ENCODE results near the gene SLC6A9. TPM values are rescaled to one million over a fixed set of nuclear protein-coding genes. Genes with fewer than 3 reads are reported as not detected.

The SLC6A9 gene
- total RNA-seq, 2 donors from 2014 or later = 0.87 to 2.8 TPM

DNA sequence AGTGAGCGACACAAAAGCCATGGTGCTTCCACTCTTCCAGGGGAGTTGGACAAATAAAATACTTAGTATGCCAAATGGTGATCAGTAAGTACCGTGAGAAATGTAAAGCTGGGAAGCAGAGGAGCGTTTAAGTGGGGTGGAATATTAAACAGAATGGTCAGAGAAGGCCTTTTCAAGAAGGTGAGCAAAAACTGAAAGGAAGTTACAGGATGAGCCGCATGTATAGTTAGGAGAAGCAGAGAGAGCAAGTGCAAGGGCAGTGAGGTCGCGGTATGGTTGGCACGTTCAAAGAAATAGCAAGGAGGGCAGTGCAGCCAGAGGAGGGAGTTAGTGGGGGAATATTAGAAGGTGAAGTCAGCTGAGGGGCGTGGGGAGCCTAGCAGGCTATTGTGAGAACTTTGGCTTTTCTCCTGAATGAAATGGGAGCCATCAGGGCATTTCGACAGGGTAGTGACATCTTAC, 57.2 kb downstream of the SLC6A9 start:
- ATAC-seq (replicated peaks) = no peak
- Mint-ChIP-seq H3K4me1 (peaks cover 37% of the 10 kb centered on the region), H3K9me3 (no peaks in the 10 kb centered on the region), H3K27ac (peak overlapping the region; percentile 93), H3K4me3 (peak overlapping the region; percentile 97), H3K27me3 (no peaks in the 10 kb centered on the region), H3K36me3 (ENCODE audit: low read depth) (peaks cover 66% of the 10 kb centered on the region)

DNA sequence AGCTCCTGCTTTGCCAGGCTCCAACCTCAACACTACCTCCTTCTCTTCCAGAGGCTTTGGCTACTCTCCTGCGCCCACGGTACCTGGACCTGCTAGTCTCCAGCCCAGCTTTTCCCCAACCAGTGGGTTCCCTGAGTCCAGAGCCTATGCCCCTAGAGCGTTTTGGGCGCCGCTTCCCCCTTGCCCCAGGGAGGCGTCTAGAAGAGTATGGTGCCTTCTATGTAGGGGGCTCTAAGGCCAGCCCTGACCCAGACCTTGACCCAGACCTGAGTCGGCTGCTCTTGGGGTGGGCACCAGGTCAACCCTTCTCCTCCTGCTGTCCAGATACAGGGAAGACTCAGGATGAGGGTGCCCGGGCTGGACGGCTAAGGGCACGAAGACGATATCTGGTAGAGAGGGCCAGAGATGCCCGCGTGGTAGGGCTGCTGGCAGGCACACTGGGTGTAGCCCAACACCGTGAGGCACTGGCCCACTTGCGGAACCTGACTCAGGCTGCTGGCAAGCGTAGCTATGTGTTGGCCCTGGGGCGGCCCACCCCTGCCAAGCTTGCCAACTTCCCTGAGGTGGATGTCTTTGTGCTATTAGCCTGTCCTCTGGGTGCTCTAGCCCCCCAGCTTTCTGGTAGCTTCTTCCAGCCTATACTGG, 59.8 kb downstream of the SLC6A9 start:
- Mint-ChIP-seq H3K27ac (no peak overlapping the region), H3K27me3 (no peaks in the 10 kb centered on the region)

DNA sequence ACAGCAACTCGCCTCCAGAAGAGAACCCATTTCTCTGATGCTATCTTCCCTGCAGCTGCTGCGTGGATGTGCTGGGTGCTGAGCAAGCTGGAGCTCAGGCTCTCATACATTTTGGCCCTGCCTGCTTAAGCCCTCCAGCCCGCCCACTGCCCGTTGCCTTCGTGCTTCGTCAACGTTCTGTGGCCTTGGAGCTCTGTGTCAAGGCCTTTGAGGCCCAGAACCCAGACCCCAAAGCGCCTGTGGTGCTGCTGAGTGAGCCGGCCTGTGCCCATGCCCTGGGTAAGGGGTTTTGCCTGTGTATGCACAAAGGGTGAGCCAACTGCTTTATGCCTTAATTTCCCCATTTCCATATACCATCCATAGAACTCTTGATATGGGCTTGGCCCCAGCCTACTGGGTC, 60.4 kb downstream of the SLC6A9 start:
- H3K4me3 Mint-ChIP-seq = peak overlapping the region; percentile 92

More for the DNA sequence above, 59.8 kb downstream of the SLC6A9 start:
- Mint-ChIP-seq H3K4me1 (peaks cover 17% of the 10 kb centered on the region), H3K36me3 (ENCODE audit: low read depth) (peaks cover 43% of the 10 kb centered on the region), H3K4me3 (peak overlapping the region; percentile 92), H3K9me3 (no peaks in the 10 kb centered on the region)
- ATAC-seq (replicated peaks) = no peak

DNA sequence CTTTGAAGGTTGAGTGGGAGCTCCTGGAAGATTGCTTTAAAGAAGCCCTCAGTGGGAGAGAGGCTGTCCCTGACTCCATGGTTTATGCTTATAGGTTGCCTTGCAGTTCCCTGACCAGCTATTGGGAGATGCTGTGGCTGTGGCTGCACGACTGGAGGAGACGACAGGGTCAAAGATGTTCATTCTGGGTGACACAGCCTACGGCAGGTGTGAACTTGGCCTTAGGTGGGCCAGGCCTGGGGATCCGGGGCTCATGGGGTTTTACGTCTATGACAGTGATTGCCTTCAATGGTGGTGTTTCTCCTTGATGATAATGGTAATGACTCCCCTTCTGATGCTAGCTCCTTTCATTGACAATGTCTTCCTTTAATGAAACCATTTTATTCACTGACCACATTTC, 60.8 kb downstream of the SLC6A9 start:
- Mint-ChIP-seq H3K27ac (peak overlapping the region; percentile 86), H3K9me3 (no peaks in the 10 kb centered on the region), H3K27me3 (no peaks in the 10 kb centered on the region), H3K36me3 (ENCODE audit: low read depth) (peaks cover 35% of the 10 kb centered on the region), H3K4me3 (peak overlapping the region; percentile 92), H3K4me1 (peaks cover 13% of the 10 kb centered on the region)
- no peak for ATAC-seq (replicated peaks)

More for the DNA sequence above, 60.4 kb downstream of the SLC6A9 start:
- Mint-ChIP-seq H3K27ac (peak overlapping the region; percentile 86), H3K36me3 (ENCODE audit: low read depth) (peaks cover 38% of the 10 kb centered on the region), H3K4me1 (peaks cover 13% of the 10 kb centered on the region), H3K9me3 (no peaks in the 10 kb centered on the region), H3K27me3 (no peaks in the 10 kb centered on the region)
- ATAC-seq (replicated peaks) = no peak

DNA sequence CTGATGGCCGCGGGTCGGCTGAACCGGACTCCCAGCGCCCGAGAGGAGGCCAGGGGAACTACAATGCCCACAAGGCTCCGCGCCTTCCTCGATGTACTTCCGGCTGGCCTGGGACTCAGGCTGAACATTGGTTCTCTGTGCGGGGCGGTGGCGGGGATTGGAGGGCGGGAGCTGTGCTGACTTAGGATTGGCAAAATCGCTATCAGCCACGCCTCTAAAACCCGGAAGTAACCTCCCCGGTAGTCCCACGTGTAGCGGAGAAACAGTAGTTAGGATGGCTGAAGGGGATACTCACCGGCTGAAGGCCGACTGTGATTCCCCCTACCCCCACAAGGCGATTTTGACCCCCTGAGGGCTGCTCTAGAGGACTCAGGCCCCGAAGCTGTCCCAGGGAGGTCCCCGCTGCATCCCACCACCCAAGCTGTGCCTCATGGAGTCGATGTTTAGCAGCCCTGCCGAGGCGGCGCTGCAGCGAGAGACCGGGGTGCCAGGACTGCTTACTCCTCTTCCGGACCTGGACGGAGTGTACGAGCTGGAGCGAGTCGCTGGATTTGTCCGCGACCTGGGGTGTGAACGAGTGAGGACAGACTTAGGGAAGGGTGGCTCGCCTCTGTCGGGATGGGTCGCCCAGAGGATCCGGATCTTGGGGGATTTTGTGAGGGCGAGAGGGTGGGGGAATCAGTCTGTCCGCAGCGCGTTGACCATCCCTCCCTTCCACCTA, 61.4 kb downstream of the SLC6A9 start, which contains the start of gene DPH2:
DPH2 (plus strand) TSS at position 265 of the 721 bp plus-strand sequence; CDS start at position 431, 166 bp downstream.
- peaks cover 13% of the 10 kb centered on the region for H3K4me1 Mint-ChIP-seq
- H3K27me3 Mint-ChIP-seq = no peaks in the 10 kb centered on the region
- ATAC-seq (replicated peaks) = peak; percentile 94
- peaks cover 35% of the 10 kb centered on the region for H3K36me3 Mint-ChIP-seq (ENCODE audit: low read depth)
- H3K4me3 Mint-ChIP-seq = peak within 1 kb of the TSS; percentile 92
- H3K27ac Mint-ChIP-seq = peak within 1 kb of the TSS; percentile 86
- H3K9me3 Mint-ChIP-seq = no peaks in the 10 kb centered on the region

DNA sequence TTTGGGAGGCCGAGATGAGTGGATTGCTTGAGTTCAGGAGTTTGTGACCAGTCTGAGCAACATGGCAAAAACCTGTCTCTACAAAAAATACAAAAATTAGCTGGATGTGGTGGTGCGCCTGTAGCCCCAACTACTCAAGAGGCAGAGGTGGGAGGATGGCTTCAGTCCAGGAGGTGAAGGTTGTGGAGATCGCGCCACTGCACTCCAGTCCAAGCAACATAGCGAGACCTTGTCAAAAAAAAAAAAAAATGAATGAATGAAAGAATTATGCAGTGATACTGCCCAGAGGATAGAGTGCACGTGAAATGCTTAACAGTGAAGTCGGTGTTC, 61.9 kb downstream of the SLC6A9 start:
- Mint-ChIP-seq H3K9me3 (no peaks in the 10 kb centered on the region), H3K4me3 (peak overlapping the region; percentile 92)

DNA sequence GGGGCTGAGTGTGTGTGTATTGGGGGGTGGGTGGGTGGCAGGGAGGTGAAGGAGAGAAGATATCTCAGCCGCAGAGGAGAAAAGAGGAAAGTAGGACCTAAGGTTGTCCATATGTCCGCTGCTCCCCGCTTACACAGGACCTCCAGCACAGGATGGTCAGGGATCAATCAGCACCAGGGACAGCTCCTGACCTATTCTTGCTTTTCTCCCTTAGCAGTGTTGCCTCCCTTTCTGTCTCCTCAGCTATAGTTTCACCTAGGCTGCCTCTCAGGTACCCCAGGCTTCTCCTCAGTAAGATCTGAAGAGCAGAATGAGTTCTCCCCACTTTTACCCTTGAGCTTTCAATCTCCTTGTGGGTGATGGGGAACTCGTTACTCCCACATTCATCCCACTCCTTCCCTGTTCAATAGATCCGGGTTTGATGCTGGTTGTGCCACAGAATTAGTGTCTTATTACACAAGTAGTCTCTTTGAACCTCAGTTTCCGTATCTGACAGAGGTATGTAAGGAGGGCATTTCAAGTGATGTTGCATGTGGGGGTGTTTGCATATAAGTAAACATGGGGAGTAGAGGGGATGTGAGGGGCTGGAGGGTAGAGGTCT, 62.8 kb downstream of the SLC6A9 start:
- H3K9me3 Mint-ChIP-seq = no peaks in the 10 kb centered on the region
- peaks cover 23% of the 10 kb centered on the region for H3K36me3 Mint-ChIP-seq (ENCODE audit: low read depth)
- no peak overlapping the region for H3K4me3 Mint-ChIP-seq
- ATAC-seq (replicated peaks) = no peak
- H3K4me1 Mint-ChIP-seq = peaks cover 3% of the 10 kb centered on the region
- no peak overlapping the region for H3K27ac Mint-ChIP-seq
- H3K27me3 Mint-ChIP-seq = no peaks in the 10 kb centered on the region

More for the DNA sequence above, 61.9 kb downstream of the SLC6A9 start:
- Mint-ChIP-seq H3K36me3 (ENCODE audit: low read depth) (peaks cover 32% of the 10 kb centered on the region), H3K27ac (peak overlapping the region; percentile 86), H3K4me1 (peaks cover 13% of the 10 kb centered on the region), H3K27me3 (no peaks in the 10 kb centered on the region)
- peak; percentile 1 for ATAC-seq (replicated peaks)

DNA sequence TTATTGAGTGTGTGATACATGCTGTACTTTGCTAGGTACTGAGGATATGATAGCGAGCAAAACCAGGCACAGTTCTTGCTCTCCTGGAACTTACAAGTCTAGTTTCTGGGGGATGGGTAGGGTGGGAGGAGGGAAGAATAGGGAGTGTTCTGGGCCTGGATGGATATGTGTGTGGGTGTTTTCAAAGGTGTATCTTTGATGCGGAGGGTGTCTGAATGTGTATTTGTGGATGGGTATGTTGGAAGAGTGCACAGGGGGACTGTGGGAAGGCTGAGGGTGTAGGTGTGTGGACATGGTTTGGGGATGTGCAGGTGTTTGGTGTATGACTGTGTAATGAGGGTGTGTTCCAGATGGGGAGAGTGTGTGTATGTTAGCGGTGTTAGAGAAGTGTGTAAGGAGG, 65.9 kb downstream of the SLC6A9 start:
- H3K4me3 Mint-ChIP-seq = no peak overlapping the region
- H3K27me3 Mint-ChIP-seq = no peaks in the 10 kb centered on the region
- H3K9me3 Mint-ChIP-seq = no peaks in the 10 kb centered on the region
- H3K36me3 Mint-ChIP-seq (ENCODE audit: low read depth) = no peaks in the 10 kb centered on the region
- H3K4me1 Mint-ChIP-seq = no peaks in the 10 kb centered on the region
- H3K27ac Mint-ChIP-seq = no peak overlapping the region
- no peak for ATAC-seq (replicated peaks)

DNA sequence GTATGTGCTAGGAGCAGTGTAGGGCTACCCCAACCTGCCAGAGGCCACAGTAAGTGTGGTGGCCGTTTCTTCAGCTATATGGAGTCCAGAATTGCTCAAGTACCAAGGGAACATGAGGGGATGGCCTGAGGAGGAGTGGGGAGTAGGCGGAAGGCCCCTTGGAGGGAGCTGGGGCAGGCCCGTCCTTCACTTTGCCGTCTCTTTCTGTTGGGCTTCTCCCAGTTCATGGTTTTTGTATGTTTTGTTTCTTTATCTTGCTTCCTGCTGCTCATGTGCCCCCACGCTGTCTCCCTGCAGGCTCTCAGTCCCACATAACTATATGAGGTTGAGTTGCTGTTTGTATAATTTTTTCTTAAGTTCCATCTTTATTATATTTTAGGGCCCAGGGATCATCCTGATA, 67.4 kb downstream of the SLC6A9 start:
- Mint-ChIP-seq H3K9me3 (no peaks in the 10 kb centered on the region), H3K4me3 (no peak overlapping the region), H3K27ac (no peak overlapping the region), H3K4me1 (no peaks in the 10 kb centered on the region), H3K27me3 (no peaks in the 10 kb centered on the region), H3K36me3 (ENCODE audit: low read depth) (no peaks in the 10 kb centered on the region)
- ATAC-seq (replicated peaks) = no peak

DNA sequence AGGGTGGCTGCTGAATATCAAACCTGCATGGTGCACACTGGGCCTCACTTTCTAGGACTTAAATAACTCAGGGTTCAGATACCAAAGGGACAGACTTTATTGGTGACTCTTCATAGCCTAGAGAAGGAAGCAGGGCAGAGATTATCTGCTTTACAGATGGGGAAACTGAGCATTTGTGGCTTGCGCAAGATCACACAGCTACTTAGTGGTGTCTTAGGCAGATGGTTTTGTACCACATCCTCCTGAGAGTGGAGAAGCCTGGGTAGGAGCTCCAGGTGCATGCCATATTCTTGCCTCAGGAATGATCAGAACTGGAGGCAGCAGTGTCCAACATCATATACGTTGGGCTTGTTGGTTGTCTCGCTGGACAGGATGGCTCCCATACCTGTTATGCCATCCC, 68.3 kb downstream of the SLC6A9 start:
- ATAC-seq (replicated peaks) = no peak
- no peaks in the 10 kb centered on the region for H3K4me1 Mint-ChIP-seq
- H3K36me3 Mint-ChIP-seq (ENCODE audit: low read depth) = no peaks in the 10 kb centered on the region
- no peak overlapping the region for H3K27ac Mint-ChIP-seq
- no peaks in the 10 kb centered on the region for H3K27me3 Mint-ChIP-seq
- no peaks in the 10 kb centered on the region for H3K9me3 Mint-ChIP-seq
- H3K4me3 Mint-ChIP-seq = no peak overlapping the region

DNA sequence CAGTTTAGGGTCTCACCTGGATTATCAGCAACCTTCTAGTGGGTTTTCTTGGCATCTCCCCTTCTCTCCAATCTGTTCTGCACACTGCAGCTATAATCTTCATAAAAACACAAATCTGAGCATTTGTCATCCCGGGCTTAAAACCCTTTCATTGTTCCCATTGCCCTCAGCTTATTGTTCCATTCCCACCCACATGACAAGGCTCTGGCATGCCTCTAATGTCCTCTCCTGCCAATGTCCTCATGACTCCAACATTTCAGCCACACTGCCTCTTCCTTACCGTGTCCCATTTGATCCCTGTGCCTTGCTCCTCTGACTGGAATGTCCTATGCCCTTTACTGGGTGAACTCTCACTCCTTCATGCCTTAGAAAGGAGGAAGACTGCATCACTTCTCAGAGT, 68.9 kb downstream of the SLC6A9 start:
- H3K4me1 Mint-ChIP-seq = no peaks in the 10 kb centered on the region
- no peak overlapping the region for H3K27ac Mint-ChIP-seq
- no peaks in the 10 kb centered on the region for H3K9me3 Mint-ChIP-seq
- no peaks in the 10 kb centered on the region for H3K36me3 Mint-ChIP-seq (ENCODE audit: low read depth)
- no peaks in the 10 kb centered on the region for H3K27me3 Mint-ChIP-seq
- no peak overlapping the region for H3K4me3 Mint-ChIP-seq
- no peak for ATAC-seq (replicated peaks)

DNA sequence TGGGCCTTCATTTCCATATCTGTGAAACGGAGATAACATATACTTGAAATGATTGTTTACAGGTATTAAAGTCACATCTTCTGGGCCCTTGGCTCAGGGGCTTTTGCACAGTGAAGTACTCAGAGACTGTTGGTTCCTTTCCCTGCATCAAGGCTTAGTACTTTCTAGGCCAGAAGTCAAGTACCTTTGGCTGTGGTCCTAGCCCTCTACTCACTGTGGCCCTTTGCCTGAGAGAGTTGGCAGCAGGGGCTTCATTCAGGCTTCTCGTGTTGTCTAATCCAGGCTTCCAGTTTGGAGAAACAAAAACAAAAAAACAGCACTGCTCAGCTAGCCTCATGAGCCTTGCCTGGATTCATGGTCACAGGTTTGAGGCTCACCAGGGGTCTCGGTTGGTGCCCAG, 69.6 kb downstream of the SLC6A9 start:
- no peak overlapping the region for H3K4me3 Mint-ChIP-seq
- no peaks in the 10 kb centered on the region for H3K4me1 Mint-ChIP-seq
- no peaks in the 10 kb centered on the region for H3K9me3 Mint-ChIP-seq
- no peak overlapping the region for H3K27ac Mint-ChIP-seq
- no peak for ATAC-seq (replicated peaks)
- no peaks in the 10 kb centered on the region for H3K27me3 Mint-ChIP-seq
- no peaks in the 10 kb centered on the region for H3K36me3 Mint-ChIP-seq (ENCODE audit: low read depth)

DNA sequence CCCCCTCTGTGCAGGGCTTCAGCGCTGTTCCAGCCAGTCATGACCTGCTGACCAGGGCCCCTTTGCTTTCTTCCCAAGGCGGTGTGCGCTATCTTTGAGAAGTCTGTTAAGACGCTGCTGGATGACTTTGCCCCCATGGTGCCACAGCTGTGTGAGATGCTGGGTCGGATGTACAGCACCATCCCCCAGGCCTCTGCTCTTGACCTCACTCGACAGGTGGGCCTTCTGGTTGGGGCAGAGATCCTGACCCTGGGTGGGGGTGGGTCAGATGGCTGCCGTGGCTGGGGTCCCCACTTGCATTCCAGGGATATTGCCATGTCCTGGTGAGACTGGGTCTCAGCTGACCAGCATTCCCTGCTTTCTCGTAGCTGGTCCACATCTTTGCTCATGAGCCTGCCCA, 70.5 kb downstream of the SLC6A9 start:
- no peak overlapping the region for H3K4me3 Mint-ChIP-seq
- H3K36me3 Mint-ChIP-seq (ENCODE audit: low read depth) = no peaks in the 10 kb centered on the region
- no peaks in the 10 kb centered on the region for H3K4me1 Mint-ChIP-seq
- no peaks in the 10 kb centered on the region for H3K9me3 Mint-ChIP-seq
- H3K27me3 Mint-ChIP-seq = no peaks in the 10 kb centered on the region
- H3K27ac Mint-ChIP-seq = no peak overlapping the region
- no peak for ATAC-seq (replicated peaks)

DNA sequence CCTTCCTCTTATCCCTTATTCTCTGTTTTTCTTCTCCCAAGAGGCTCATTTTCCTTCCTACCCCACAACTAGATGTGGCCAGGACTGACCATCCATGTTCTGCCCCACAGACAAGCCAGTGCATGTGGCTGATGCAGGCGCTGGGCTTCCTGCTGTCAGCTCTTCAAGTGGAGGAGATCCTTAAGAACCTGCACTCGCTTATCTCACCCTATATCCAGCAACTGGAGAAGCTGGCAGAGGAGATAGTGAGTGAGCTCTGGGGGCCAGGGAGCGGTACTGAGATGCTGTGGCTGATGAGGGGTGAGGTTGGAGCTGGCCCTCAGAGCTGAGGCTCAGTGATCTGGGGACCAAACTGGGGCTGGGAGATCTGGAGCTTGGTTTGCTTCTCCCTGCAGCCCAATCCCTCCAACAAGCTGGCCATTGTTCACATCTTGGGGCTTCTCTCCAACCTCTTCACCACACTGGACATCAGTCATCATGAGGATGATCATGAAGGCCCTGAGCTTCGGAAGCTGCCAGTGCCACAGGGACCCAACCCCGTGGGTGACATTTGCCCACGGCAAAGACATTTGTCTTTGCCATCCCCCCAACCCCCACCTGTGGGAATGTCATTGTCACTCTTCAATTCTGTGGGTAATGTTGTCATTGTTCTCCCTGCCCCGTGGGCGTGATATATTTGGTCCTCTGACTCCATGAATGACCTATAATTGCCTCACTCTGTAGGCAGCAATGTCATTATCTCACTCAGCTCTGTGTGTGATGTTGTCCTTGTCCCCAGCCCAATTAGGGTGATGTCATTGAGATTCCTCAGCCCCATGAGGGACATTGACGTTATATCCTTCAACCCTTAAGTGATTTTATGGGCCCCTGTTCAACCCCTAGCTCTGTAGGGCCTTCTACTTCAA, 72.7 kb downstream of the SLC6A9 start:
- Mint-ChIP-seq H3K9me3 (no peaks in the 10 kb centered on the region), H3K4me1 (no peaks in the 10 kb centered on the region), H3K4me3 (no peak overlapping the region), H3K36me3 (ENCODE audit: low read depth) (no peaks in the 10 kb centered on the region), H3K27me3 (no peaks in the 10 kb centered on the region), H3K27ac (no peak overlapping the region)
- no peak for ATAC-seq (replicated peaks)

Measured in activated T-helper 17 cell treated with anti-CD3 and anti-CD28 coated beads, Interleukin-2, amount 50 U/mL, for 72 hours (primary cell).